Measurements from ENCODE around the gene WNT2.

- TF ChIP-seq, protein P1, sequence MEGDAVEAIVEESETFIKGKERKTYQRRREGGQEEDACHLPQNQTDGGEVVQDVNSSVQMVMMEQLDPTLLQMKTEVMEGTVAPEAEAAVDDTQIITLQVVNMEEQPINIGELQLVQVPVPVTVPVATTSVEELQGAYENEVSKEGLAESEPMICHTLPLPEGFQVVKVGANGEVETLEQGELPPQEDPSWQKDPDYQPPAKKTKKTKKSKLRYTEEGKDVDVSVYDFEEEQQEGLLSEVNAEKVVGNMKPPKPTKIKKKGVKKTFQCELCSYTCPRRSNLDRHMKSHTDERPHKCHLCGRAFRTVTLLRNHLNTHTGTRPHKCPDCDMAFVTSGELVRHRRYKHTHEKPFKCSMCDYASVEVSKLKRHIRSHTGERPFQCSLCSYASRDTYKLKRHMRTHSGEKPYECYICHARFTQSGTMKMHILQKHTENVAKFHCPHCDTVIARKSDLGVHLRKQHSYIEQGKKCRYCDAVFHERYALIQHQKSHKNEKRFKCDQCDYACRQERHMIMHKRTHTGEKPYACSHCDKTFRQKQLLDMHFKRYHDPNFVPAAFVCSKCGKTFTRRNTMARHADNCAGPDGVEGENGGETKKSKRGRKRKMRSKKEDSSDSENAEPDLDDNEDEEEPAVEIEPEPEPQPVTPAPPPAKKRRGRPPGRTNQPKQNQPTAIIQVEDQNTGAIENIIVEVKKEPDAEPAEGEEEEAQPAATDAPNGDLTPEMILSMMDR (IDR thresholded peaks at IDR 0.05): no peak
- TF ChIP-seq EZH2 (IDR thresholded peaks at IDR 0.05; ENCODE audit: borderline replicate concordance, insufficient read depth, low read depth, low read length, poor library complexity, severe bottlenecking): no peak
These were observed 71.2 kb downstream of the WNT2 start for GRCh38 chr7:117251687-117252086.
